ENCODE data around the gene TAF3.

Gene TAF3

DNA sequence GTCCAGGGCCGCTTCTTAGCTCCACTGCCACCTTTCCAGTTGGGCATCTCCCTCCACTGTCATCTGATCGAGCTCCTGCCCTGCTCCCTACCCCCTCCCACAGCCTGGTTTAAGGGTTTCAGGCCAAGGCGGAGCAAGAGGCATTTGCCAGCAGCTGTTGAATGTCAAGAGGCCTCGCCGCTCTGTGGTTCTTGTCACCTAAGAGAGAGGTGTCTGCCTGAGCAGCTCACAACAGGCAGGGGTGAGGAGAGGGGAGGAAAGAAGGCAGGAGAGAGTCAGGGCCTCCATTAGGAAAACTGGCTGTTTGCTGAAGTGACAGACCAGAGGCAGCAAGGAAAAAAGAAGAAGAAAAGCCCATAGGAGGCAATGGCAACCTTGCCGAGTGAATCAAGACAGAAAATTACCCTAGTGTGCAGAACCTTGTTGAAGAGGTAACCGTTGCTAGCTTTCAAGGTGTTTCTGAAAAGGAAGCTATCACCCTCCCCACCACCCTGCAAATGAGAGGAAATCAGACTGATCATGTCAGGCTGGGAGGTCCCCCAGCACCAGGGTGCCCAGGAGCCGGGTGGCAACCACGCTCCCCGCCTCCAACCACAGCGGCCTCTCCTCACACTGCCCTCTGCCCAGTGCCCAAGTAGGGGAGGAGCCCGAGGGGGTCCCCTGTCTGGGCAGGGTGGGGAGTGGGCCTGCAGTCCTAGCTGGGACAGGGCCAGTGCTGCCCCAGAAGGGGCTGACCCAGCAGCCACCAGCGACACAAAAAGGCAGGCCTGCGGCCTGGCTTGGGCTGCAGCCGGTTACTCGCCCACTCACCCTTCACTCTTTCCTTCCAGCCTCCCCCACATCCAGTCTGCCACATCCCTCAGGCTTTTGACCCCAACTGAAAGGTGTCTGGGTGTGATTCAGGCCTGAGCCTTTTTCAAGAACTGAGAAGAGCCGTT is 243.2 kb downstream of the TAF3 start:
- no peak for DNase-seq

DNA sequence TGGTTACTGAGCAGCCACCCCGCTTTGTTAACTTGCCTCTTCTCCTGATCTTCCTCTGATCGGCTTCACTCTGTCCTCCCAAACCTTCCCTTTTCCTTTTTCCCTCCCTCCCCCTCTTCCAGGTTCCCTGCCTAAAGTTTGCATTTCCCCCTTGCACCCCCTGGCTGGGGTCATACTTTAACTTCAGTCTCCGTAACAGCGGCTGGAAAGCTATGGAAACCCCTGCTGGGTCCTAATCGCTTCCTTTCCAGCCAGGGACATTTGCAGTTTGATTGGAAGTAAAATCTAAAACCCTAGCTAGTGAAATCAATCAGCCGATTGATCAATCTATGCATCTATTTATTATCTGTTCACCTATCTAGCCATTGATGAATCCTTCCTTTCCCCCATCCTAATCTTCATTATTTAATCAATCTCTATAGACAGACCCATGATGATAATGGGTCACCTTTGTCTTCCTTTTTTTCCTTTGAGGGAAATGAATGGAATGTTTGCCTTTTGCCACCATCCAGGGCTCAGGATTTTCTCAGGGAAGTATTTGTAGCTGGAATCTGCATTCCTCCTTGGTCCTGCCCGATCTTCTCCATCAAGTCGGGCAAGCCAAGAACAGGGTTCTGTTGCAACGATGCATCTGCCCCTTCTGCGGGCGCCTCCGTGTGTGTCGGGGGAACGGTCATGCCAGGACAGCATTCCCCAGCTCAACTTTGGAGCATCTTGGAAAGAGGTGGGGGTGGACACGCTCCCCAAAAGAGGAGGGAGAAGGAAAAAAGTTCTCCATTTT is 245.0 kb downstream of the TAF3 start:
- DNase-seq = no peak

DNA sequence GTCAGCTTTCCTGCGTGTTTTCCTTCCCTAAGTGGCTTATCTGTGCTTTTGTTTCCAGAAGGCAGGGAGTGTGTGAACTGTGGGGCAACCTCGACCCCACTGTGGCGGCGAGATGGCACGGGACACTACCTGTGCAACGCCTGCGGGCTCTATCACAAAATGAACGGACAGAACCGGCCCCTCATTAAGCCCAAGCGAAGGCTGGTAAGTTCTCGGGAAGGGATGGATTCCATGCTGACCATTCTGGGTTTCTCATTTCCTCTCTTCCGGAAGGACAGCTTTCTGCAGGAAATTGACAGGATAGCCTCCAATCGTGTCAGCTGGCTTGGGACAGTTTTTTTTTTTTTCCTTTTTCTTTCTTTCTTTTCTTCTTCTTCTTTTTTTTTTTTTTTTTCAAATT is 245.6 kb downstream of the TAF3 start:
- DNase-seq = no peak

DNA sequence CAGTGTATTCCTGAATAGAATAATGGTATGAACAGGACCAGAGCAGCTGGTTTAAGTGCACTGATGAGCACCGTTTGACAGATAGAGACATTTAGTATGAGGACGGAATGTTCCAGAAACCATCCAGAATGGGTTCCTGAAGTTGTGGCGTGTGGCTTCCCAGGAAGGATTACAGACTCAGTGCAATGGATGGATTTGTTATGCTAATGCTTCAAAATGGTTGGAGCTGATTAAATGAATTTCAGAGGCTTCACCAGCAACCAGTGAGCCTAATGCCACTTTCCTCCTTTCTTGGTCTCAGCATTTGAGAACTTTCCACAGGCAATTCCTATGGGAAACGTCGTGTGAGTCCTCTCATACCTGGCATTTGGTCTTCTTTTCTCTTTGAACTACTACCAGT is 246.1 kb downstream of the TAF3 start:
- DNase-seq = no peak

DNA sequence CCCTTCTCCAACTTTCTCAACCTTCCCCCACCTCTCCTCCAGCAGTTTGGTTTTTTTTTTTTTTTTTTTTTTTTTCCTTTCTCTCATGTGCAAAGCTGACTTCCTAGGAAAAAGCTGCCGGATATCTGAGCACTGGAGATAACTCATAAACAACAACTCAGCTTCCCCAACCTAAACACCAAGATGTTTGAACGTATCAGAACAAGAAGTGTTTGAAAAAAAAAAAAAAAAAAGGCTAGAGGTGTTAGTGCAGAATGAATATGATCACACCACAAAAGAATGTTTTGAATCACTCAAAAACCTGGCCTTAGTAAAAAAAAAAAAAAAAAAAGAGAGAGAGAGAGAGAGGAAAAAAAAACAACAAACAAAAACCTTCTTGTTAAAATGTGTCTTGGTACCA is 247.3 kb downstream of the TAF3 start:
- DNase-seq = no peak

DNA sequence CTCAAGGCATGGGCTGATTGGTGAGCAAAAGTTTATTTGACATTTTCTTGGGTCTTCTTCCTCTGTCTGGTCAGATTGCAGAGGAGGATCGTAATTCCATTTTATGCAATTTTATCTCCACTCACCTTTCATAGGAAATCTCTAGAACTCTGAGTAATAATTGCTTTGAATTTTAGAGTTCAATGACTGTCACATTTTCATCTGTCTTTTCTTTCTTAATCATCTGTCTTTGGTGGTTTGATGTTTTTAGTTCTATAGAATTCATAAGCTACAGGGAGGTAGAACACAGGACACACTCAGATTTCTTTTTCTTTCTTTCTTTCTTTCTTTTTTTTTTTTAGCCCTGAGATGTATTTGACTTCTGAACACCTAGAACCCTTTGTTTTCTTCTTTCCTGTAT is 247.8 kb downstream of the TAF3 start:
- DNase-seq = no peak
